ENCODE measurements around the gene ZDHHC3. TPM values are rescaled to one million over a fixed set of nuclear protein-coding genes. Genes with fewer than 3 reads are reported as not detected.

The ZDHHC3 gene
- total RNA-seq, 1 donor from 2014 or later = 63.4 TPM

GRCh38 chr3:44999782-45000181 is 23.8 kb upstream of the ZDHHC3 start:
- H3K4me1 Mint-ChIP-seq (ENCODE audit: low read depth) = peaks cover 16% of the 10 kb centered on the region
- no peak overlapping the region for H3K4me3 Mint-ChIP-seq (ENCODE audit: unreplicated experiment)
- H3K27ac Mint-ChIP-seq (ENCODE audit: unreplicated experiment) = no peak overlapping the region
- no peak for DNase-seq (ENCODE audit: low spot score)
- H3K36me3 Mint-ChIP-seq (ENCODE audit: low read depth) = peaks cover 46% of the 10 kb centered on the region
- no peaks in the 10 kb centered on the region for H3K27me3 Mint-ChIP-seq (ENCODE audit: low read depth)
- TF ChIP-seq CTCF (IDR thresholded peaks at IDR 0.05) = no peak
- peaks cover 6% of the 10 kb centered on the region for H3K9me3 Mint-ChIP-seq (ENCODE audit: low read depth)

GRCh38 chr3:44996556-44996969 is 20.6 kb upstream of the ZDHHC3 start:
- Mint-ChIP-seq H3K4me3 (ENCODE audit: unreplicated experiment) (no peak overlapping the region), H3K27me3 (ENCODE audit: low read depth) (no peaks in the 10 kb centered on the region), H3K4me1 (ENCODE audit: low read depth) (peaks cover 39% of the 10 kb centered on the region), H3K36me3 (ENCODE audit: low read depth) (peaks cover 32% of the 10 kb centered on the region), H3K27ac (ENCODE audit: unreplicated experiment) (peak overlapping the region; percentile 13), H3K9me3 (ENCODE audit: low read depth) (no peaks in the 10 kb centered on the region)
- no peak for TF ChIP-seq CTCF (IDR thresholded peaks at IDR 0.05)
- no peak for DNase-seq (ENCODE audit: low spot score)

GRCh38 chr3:44995142-44995770 is 19.3 kb upstream of the ZDHHC3 start:
- no peak for TF ChIP-seq CTCF (IDR thresholded peaks at IDR 0.05)
- no peaks in the 10 kb centered on the region for H3K27me3 Mint-ChIP-seq (ENCODE audit: low read depth)
- peaks cover 30% of the 10 kb centered on the region for H3K36me3 Mint-ChIP-seq (ENCODE audit: low read depth)
- DNase-seq (ENCODE audit: low spot score) = no peak
- peak overlapping the region; percentile 75 for H3K27ac Mint-ChIP-seq (ENCODE audit: unreplicated experiment)
- no peak overlapping the region for H3K4me3 Mint-ChIP-seq (ENCODE audit: unreplicated experiment)
- H3K4me1 Mint-ChIP-seq (ENCODE audit: low read depth) = peaks cover 39% of the 10 kb centered on the region
- no peaks in the 10 kb centered on the region for H3K9me3 Mint-ChIP-seq (ENCODE audit: low read depth)

GRCh38 chr3:44993471-44994205 is 17.7 kb upstream of the ZDHHC3 start:
- no peaks in the 10 kb centered on the region for H3K9me3 Mint-ChIP-seq (ENCODE audit: low read depth)
- H3K36me3 Mint-ChIP-seq (ENCODE audit: low read depth) = peaks cover 18% of the 10 kb centered on the region
- no peak overlapping the region for H3K4me3 Mint-ChIP-seq (ENCODE audit: unreplicated experiment)
- no peak for DNase-seq (ENCODE audit: low spot score)
- no peaks in the 10 kb centered on the region for H3K27me3 Mint-ChIP-seq (ENCODE audit: low read depth)
- peaks cover 43% of the 10 kb centered on the region for H3K4me1 Mint-ChIP-seq (ENCODE audit: low read depth)
- H3K27ac Mint-ChIP-seq (ENCODE audit: unreplicated experiment) = peak overlapping the region; percentile 20
- no peak for TF ChIP-seq CTCF (IDR thresholded peaks at IDR 0.05)

GRCh38 chr3:44992555-44993470 is 16.8 kb upstream of the ZDHHC3 start:
- no peaks in the 10 kb centered on the region for H3K9me3 Mint-ChIP-seq (ENCODE audit: low read depth)
- H3K4me3 Mint-ChIP-seq (ENCODE audit: unreplicated experiment) = no peak overlapping the region
- H3K27me3 Mint-ChIP-seq (ENCODE audit: low read depth) = no peaks in the 10 kb centered on the region
- H3K4me1 Mint-ChIP-seq (ENCODE audit: low read depth) = peaks cover 48% of the 10 kb centered on the region
- peak overlapping the region; percentile 28 for H3K27ac Mint-ChIP-seq (ENCODE audit: unreplicated experiment)
- peak; percentile 81 for TF ChIP-seq CTCF (IDR thresholded peaks at IDR 0.05)
- H3K36me3 Mint-ChIP-seq (ENCODE audit: low read depth) = peaks cover 18% of the 10 kb centered on the region
- no peak for DNase-seq (ENCODE audit: low spot score)

Measured in chondrocyte (in vitro differentiated cells).